ENCODE results near the gene TMEM240.
"Not testable (repeated sequence)": the region's sequence is repeated elsewhere in the genome, so short reads cannot be mapped to it uniquely, and the experiment has no call there.

DNA sequence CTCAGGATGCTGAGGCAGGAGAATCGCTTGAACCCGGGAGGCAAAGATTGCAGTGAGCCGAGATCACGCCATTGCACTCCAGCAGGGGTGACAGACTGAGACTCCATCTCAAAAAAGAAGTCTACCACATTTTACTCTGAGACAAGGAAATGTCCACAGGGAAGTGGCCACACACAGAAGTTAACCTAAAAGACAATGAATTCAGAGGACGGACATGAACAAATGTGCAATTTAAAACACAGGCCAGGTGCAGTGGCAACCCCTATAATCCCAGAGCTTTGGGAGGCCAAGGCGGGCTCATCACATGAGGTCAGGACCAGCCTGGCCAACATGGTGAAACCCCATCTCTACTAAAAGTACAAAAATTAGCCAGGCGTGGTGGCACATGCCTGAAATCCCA lies 17.3 kb upstream of the TMEM240 start:
- TF ChIP-seq CTCF, EP300, POLR2A (IDR thresholded peaks at IDR 0.05): not testable (repeated sequence)

All from tibial nerve (tissue), 4 donors.